Ishikawa (cell line): ENCODE results near the gene CYB561D1.

ENCODE experiments used
- CEBPB ChIP-seq: IDR thresholded peaks from 2 replicates; pipeline ENCODE4 v1.6.1; 2012
- CREB1 ChIP-seq: IDR thresholded peaks from 2 replicates; pipeline ENCODE4 v1.6.1; 2012; ENCODE audit warnings: low read depth
- EGR1 ChIP-seq: IDR thresholded peaks from 2 replicates; pipeline ENCODE4 v1.6.1; 2012
- EP300 ChIP-seq: IDR thresholded peaks from 2 replicates; pipeline ENCODE4 v1.6.1; 2012; ENCODE audit warnings: borderline replicate concordance
- TAF1 ChIP-seq: IDR thresholded peaks from 2 replicates; pipeline ENCODE4 v1.6.1; 2012; ENCODE audit warnings: low read depth, mild to moderate bottlenecking
- TCF12 ChIP-seq: IDR thresholded peaks from 2 replicates; pipeline ENCODE4 v1.6.1; 2012; ENCODE audit warnings: low read depth
- TEAD4 ChIP-seq: IDR thresholded peaks from 2 replicates; pipeline ENCODE4 v1.6.1; 2012
- YY1 ChIP-seq: IDR thresholded peaks from 2 replicates; pipeline ENCODE4 v1.6.1; 2012; ENCODE audit warnings: low read depth
- TF ChIP-seq, protein P1 (sequence below): IDR thresholded peaks from 2 replicates; pipeline ENCODE4 v1.6.1; 2012; ENCODE audit warnings: low read depth, mild to moderate bottlenecking
- TF ChIP-seq, protein P2 (sequence below): IDR thresholded peaks from 2 replicates; pipeline ENCODE4 v1.6.1; 2012

GRCh38 chr1:109535481-109535880 lies 41.6 kb downstream of the CYB561D1 start:
- no peak for TF ChIP-seq YY1
- TF ChIP-seq, protein P1, sequence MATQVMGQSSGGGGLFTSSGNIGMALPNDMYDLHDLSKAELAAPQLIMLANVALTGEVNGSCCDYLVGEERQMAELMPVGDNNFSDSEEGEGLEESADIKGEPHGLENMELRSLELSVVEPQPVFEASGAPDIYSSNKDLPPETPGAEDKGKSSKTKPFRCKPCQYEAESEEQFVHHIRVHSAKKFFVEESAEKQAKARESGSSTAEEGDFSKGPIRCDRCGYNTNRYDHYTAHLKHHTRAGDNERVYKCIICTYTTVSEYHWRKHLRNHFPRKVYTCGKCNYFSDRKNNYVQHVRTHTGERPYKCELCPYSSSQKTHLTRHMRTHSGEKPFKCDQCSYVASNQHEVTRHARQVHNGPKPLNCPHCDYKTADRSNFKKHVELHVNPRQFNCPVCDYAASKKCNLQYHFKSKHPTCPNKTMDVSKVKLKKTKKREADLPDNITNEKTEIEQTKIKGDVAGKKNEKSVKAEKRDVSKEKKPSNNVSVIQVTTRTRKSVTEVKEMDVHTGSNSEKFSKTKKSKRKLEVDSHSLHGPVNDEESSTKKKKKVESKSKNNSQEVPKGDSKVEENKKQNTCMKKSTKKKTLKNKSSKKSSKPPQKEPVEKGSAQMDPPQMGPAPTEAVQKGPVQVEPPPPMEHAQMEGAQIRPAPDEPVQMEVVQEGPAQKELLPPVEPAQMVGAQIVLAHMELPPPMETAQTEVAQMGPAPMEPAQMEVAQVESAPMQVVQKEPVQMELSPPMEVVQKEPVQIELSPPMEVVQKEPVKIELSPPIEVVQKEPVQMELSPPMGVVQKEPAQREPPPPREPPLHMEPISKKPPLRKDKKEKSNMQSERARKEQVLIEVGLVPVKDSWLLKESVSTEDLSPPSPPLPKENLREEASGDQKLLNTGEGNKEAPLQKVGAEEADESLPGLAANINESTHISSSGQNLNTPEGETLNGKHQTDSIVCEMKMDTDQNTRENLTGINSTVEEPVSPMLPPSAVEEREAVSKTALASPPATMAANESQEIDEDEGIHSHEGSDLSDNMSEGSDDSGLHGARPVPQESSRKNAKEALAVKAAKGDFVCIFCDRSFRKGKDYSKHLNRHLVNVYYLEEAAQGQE: no peak
- TF ChIP-seq TAF1: no peak
- no peak for TF ChIP-seq EP300
- no peak for TF ChIP-seq CEBPB
- no peak for TF ChIP-seq EGR1
- no peak for TF ChIP-seq TCF12
- TF ChIP-seq CREB1: no peak
- TF ChIP-seq, protein P2, sequence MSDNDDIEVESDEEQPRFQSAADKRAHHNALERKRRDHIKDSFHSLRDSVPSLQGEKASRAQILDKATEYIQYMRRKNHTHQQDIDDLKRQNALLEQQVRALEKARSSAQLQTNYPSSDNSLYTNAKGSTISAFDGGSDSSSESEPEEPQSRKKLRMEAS: no peak
- no peak for TF ChIP-seq TEAD4
